GM18907 (cell line): ENCODE results near the gene PITPNB.

Experiments
- ATAC-seq: cut with Tn5 transposase; IDR thresholded peaks from one replicate; pipeline ENCODE4 v1.9.1; 2021; ENCODE audit warnings: mild to moderate bottlenecking, moderate library complexity; ENCODE audit not compliant: unreplicated experiment

The PITPNB gene

GRCh38 chr22:27919942-27920755 lies 1.1 kb upstream of the PITPNB start:
- peak; percentile 42 for ATAC-seq

- peak; percentile 27 for ATAC-seq
Measured at GRCh38 chr22:27918341-27919221, 475 bp downstream of the PITPNB start.

- no peak for ATAC-seq
Measured at GRCh38 chr22:27915986-27916385, 3.1 kb downstream of the PITPNB start.

GRCh38 chr22:27913162-27913741 lies 5.8 kb downstream of the PITPNB start:
- no peak for ATAC-seq

GRCh38 chr22:27912101-27912500 lies 7.0 kb downstream of the PITPNB start:
- no peak for ATAC-seq

- ATAC-seq, result no peak
Measured at GRCh38 chr22:27911330-27911729, 7.7 kb downstream of the PITPNB start.

- ATAC-seq, result no peak
Measured at GRCh38 chr22:27906241-27906640, 12.8 kb downstream of the PITPNB start.

GRCh38 chr22:27905653-27906052 lies 13.4 kb downstream of the PITPNB start:
- no peak for ATAC-seq

- peak; percentile 48 for ATAC-seq
Measured at GRCh38 chr22:27903805-27904473, 15.1 kb downstream of the PITPNB start.

GRCh38 chr22:27900153-27900552 lies 18.9 kb downstream of the PITPNB start:
- ATAC-seq, result no peak

GRCh38 chr22:27896245-27896644 lies 22.8 kb downstream of the PITPNB start:
- peak; percentile 60 for ATAC-seq

GRCh38 chr22:27895600-27895999 lies 23.5 kb downstream of the PITPNB start:
- peak; percentile 90 for ATAC-seq

GRCh38 chr22:27892811-27893210 lies 26.2 kb downstream of the PITPNB start:
- no peak for ATAC-seq

GRCh38 chr22:27892064-27892463 lies 27.0 kb downstream of the PITPNB start:
- ATAC-seq, result no peak

- no peak for ATAC-seq
Measured at GRCh38 chr22:27888310-27888709, 30.7 kb downstream of the PITPNB start.

GRCh38 chr22:27886843-27887151 lies 32.3 kb downstream of the PITPNB start:
- no peak for ATAC-seq

- no peak for ATAC-seq
Measured at GRCh38 chr22:27885977-27886842, 32.8 kb downstream of the PITPNB start.

- no peak for ATAC-seq
Measured at GRCh38 chr22:27883656-27884350, 35.3 kb downstream of the PITPNB start.

GRCh38 chr22:27882507-27883290 lies 36.4 kb downstream of the PITPNB start:
- ATAC-seq, result no peak
